ENCODE results near the gene CCDC152. TPM values are rescaled to one million over a fixed set of nuclear protein-coding genes. Genes with fewer than 3 reads are reported as not detected.

Gene CCDC152
- total RNA-seq, 1 experiment from 2014 or later: not detected

DNA sequence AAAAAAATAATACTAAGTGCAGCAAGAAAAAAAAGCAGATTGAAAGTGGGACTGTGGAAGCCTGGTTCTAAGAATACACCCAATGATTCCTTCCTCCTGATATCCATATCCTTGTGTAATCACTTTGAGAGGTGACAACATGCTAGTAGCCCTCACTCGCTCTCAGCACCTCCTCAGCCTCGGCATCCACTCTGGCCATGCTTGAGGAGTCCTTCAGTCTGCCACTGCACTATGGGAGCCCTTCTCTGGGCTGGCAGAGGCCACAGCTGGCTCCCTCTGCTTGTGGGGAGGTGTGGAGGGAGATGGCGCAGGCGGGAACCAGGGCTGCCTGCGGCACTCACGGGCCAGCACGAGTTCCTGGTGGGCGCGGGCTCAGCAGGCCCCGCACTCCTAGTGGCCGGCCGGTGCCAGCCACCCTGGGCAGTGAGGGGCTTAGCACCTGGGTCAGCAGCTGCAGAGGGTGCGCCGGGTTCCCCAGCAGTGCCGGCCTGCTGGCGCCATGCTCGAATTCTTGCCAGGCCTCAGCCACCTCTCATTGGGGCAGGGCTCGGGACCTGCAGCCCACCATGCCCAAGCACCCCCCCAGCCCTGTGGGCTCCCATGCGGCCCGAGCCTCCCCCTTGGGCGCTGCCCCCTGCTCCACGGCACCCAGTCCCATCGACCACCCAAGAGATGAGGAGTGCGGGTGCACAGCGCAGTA, 79.6 kb downstream of the CCDC152 start:
- ATAC-seq (no peak), DNase-seq (ENCODE audit: low read depth, low spot score) (no peak)
- ChIA-PET RAD21 (ENCODE audit: low non-redundant PET in 1 of 2, low total read pairs in 2 of 2, uncharacterized antibody in 2 of 2, unreplicated experiment in 2 of 2) (no interaction called here), POLR2A (no interaction called here), CTCF (no interaction called here)
- H3K79me2 ChIP-seq (ENCODE audit: insufficient read depth, low read length): no peaks in the 10 kb centered on the region
- no peak overlapping the region for H3K4me3 ChIP-seq (replicated peaks in 1 of 2; ENCODE audit: low read depth in 1 of 2, low read length in 2 of 2)
- H3K27me3 ChIP-seq (ENCODE audit: insufficient read depth, low read length): no peaks in the 10 kb centered on the region
- no peak overlapping the region for H3K27ac ChIP-seq (ENCODE audit: low read depth, low read length)
- H2AFZ ChIP-seq (ENCODE audit: low read depth, low read length, poor library complexity, severe bottlenecking): no peak overlapping the region
- H3K36me3 ChIP-seq (ENCODE audit: control insufficient read depth in 1 of 2, insufficient read depth in 2 of 2, low read length in 2 of 2): no peaks in the 10 kb centered on the region
- H3K9ac ChIP-seq (ENCODE audit: low read length): no peak overlapping the region
- H3K9me2 ChIP-seq (ENCODE audit: insufficient read depth): no peaks in the 10 kb centered on the region
- H3K4me1 ChIP-seq (ENCODE audit: control insufficient read depth in 1 of 2, insufficient read depth in 2 of 2, low read length in 2 of 2): no peaks in the 10 kb centered on the region
- no peak overlapping the region for H3K4me2 ChIP-seq (ENCODE audit: low read length)
- intact Hi-C loops (cut with micrococcal nuclease): no loop called here
- TF ChIP-seq ZFX (IDR thresholded peaks at IDR 0.05) (no peak), POLR2AphosphoS5 (IDR thresholded peaks at IDR 0.05; ENCODE audit: low read depth, low read length) (no peak), ATF3 (IDR thresholded peaks at IDR 0.05) (no peak), EGR1 (IDR thresholded peaks at IDR 0.05; ENCODE audit: low read depth) (no peak), ZBTB33 (IDR thresholded peaks at IDR 0.05; ENCODE audit: extremely low read depth, insufficient replicate concordance, low read length) (no peak), TCF7L2 (IDR thresholded peaks at IDR 0.05; ENCODE audit: borderline replicate concordance, extremely low read depth, insufficient read depth, insufficient read length) (no peak), ZNF274 (IDR thresholded peaks at IDR 0.05; ENCODE audit: low read depth, low read length) (no peak), EZH2phosphoT487 (IDR thresholded peaks at IDR 0.05; ENCODE audit: borderline replicate concordance) (no peak), REST (IDR thresholded peaks at IDR 0.05; ENCODE audit: low read depth) (no peak), SP1 (IDR thresholded peaks at IDR 0.05; ENCODE audit: low read depth) (no peak), YY1 (IDR thresholded peaks at IDR 0.05; ENCODE audit: extremely low read depth, insufficient replicate concordance, low read depth, low read length) (no peak), EZH2 (IDR thresholded peaks at IDR 0.05) (no peak), JUND (IDR thresholded peaks at IDR 0.05) (no peak), SIN3A (IDR thresholded peaks at IDR 0.05; ENCODE audit: low read depth) (no peak)
- TF ChIP-seq, protein P1, sequence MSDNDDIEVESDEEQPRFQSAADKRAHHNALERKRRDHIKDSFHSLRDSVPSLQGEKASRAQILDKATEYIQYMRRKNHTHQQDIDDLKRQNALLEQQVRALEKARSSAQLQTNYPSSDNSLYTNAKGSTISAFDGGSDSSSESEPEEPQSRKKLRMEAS (IDR thresholded peaks at IDR 0.05): no peak
- no peaks in the 10 kb centered on the region for H4K20me1 ChIP-seq (ENCODE audit: insufficient read depth)
- BruUV-seq (replicated peaks): no TSS peak
- H3K9me3 ChIP-seq (ENCODE audit: control insufficient read depth in 1 of 2, insufficient read depth in 1 of 2, low read depth in 1 of 2, low read length in 2 of 2): no peaks in the 10 kb centered on the region
